ENCODE measurements around the gene LRRC31. TPM values are rescaled to one million over a fixed set of nuclear protein-coding genes. Genes with fewer than 3 reads are reported as not detected.

Gene LRRC31
- total and polyA plus RNA-seq, 2 of the 8 experiments (the other 6 are each of a cell fraction or from before 2014, with no cell fraction given) = not detected

Other genes with a start within 250 kb of the LRRC31 start
- 0.69 and 0.78 TPM in 2 replicates for gene MECOM, start 206.2 kb downstream of the LRRC31 start, total RNA-seq (2021; fragmentation: NEBNext Ultra II Directional; extraction: Animal tissue kit (Norgen Biotek cat#: 25700))
- gene MECOM, start 206.2 kb downstream of the LRRC31 start, polyA plus RNA-seq (2011; rRNA removed) = 0.03 and 0.11 TPM in 2 replicates
- gene TERC, start 104.9 kb downstream of the LRRC31 start, total RNA-seq (2021; fragmentation: NEBNext Ultra II Directional; extraction: Animal tissue kit (Norgen Biotek cat#: 25700)) = 14.0 and 17.0 TPM in 2 replicates
- gene TERC, start 104.9 kb downstream of the LRRC31 start, polyA plus RNA-seq (2011; rRNA removed) = 2.3 and 5.4 TPM in 2 replicates
- gene ACTRT3, start 100.4 kb downstream of the LRRC31 start, total RNA-seq (2021; fragmentation: NEBNext Ultra II Directional; extraction: Animal tissue kit (Norgen Biotek cat#: 25700)) = 5.9 and 7.1 TPM in 2 replicates
- gene ACTRT3, start 100.4 kb downstream of the LRRC31 start, polyA plus RNA-seq (2011; rRNA removed) = 3.0 and 3.4 TPM in 2 replicates
- gene MYNN, start 96.5 kb downstream of the LRRC31 start, total RNA-seq (2021; fragmentation: NEBNext Ultra II Directional; extraction: Animal tissue kit (Norgen Biotek cat#: 25700)) = 13.9 and 15.2 TPM in 2 replicates
- 3.6 and 7.3 TPM in 2 replicates for gene MYNN, start 96.5 kb downstream of the LRRC31 start, polyA plus RNA-seq (2011; rRNA removed)
- gene LRRIQ4, start 57.1 kb downstream of the LRRC31 start, total RNA-seq (2021; fragmentation: NEBNext Ultra II Directional; extraction: Animal tissue kit (Norgen Biotek cat#: 25700)) = not detected in 2 replicates
- gene LRRIQ4, start 57.1 kb downstream of the LRRC31 start, polyA plus RNA-seq (2011; rRNA removed) = 0.08 and 0.14 TPM in 2 replicates
- 3.3 and 4.6 TPM in 2 replicates for gene LRRC34, start 57.0 kb downstream of the LRRC31 start, total RNA-seq (2021; fragmentation: NEBNext Ultra II Directional; extraction: Animal tissue kit (Norgen Biotek cat#: 25700))
- 3.0 and 4.1 TPM in 2 replicates for gene LRRC34, start 57.0 kb downstream of the LRRC31 start, polyA plus RNA-seq (2011; rRNA removed)
- not detected in 2 replicates for gene SAMD7, start 41.6 kb upstream of the LRRC31 start, total RNA-seq (2021; fragmentation: NEBNext Ultra II Directional; extraction: Animal tissue kit (Norgen Biotek cat#: 25700))
- gene SAMD7, start 41.6 kb upstream of the LRRC31 start, polyA plus RNA-seq (2011; rRNA removed) = not detected in 2 replicates
- gene SEC62, start 96.9 kb upstream of the LRRC31 start, total RNA-seq (2021; fragmentation: NEBNext Ultra II Directional; extraction: Animal tissue kit (Norgen Biotek cat#: 25700)) = 67.8 and 68.1 TPM in 2 replicates
- 49.2 and 113 TPM in 2 replicates for gene SEC62, start 96.9 kb upstream of the LRRC31 start, polyA plus RNA-seq (2011; rRNA removed)
- 16.6 and 16.7 TPM in 2 replicates for gene GPR160, start 168.1 kb upstream of the LRRC31 start, total RNA-seq (2021; fragmentation: NEBNext Ultra II Directional; extraction: Animal tissue kit (Norgen Biotek cat#: 25700))
- 8.2 and 14.3 TPM in 2 replicates for gene GPR160, start 168.1 kb upstream of the LRRC31 start, polyA plus RNA-seq (2011; rRNA removed)